OCI-LY3 (cell line): ENCODE measurements around the gene SLC25A21.

Experiments
- H2AFZ ChIP-seq: fragments of 200-600, 300-600 bp; shearing (Covaris generic); 2 replicates; pipeline ENCODE4 v1.6.0; 2014; ENCODE audit warnings: antibody characterized with exemption, low read depth, low read length
- H3K27ac ChIP-seq: fragments of 200-600, 300-600 bp; sonication (generic); 2 replicates; pipeline ENCODE4 v1.5.1; 2014; ENCODE audit warnings: mild to moderate bottlenecking, low read length, moderate library complexity, mixed read lengths
- H3K27me3 ChIP-seq: fragments of 200-600, 300-600 bp; sonication (generic); 2 replicates; pipeline ENCODE4 v1.6.1; 2014; ENCODE audit warnings: low read depth, low read length, mixed read lengths
- H3K36me3 ChIP-seq: fragments of 200-600, 300-600 bp; sonication (generic); replicated peaks from 2 replicates; pipeline ENCODE3; 2014; ENCODE audit warnings: low read depth, low read length, mixed read lengths
- H3K4me1 ChIP-seq: fragments of 300-600, 200-600 bp; sonication (generic); 2 replicates; pipeline ENCODE4 v1.6.1; 2014; ENCODE audit warnings: low read length, mixed read lengths
- H3K4me2 ChIP-seq: fragments of 200-600, 300-600 bp; sonication (generic); 2 replicates; pipeline ENCODE4 v1.6.1; 2014; ENCODE audit warnings: low read length, mixed read lengths
- H3K4me3 ChIP-seq: fragments of 300-600, 200-600 bp; sonication (generic); 2 replicates; pipeline ENCODE4 v1.5.1; 2014; ENCODE audit warnings: antibody characterized with exemption, mild to moderate bottlenecking, low read length, moderate library complexity
- H3K79me2 ChIP-seq: fragments of 300-600, 200-600 bp; shearing (Covaris generic); 2 replicates; pipeline ENCODE4 v1.6.1; 2014; ENCODE audit warnings: mild to moderate bottlenecking, low read length, mixed read lengths
- H3K9ac ChIP-seq: fragments of 300-600, 200-600 bp; shearing (Covaris generic); 2 replicates; pipeline ENCODE4 v1.6.0; 2014; ENCODE audit warnings: mild to moderate bottlenecking, low read length, moderate library complexity
- H3K9me3 ChIP-seq: fragments of 200-600, 300-600 bp; shearing (Covaris generic); 2 replicates; pipeline ENCODE4 v1.6.1; 2014; ENCODE audit warnings: low read length, mixed read lengths; ENCODE audit not compliant: insufficient read depth
- H4K20me1 ChIP-seq: fragments of 200-600, 300-600 bp; sonication (generic); 2 replicates; pipeline ENCODE4 v1.6.1; 2016; ENCODE audit warnings: low read length, mixed read lengths; ENCODE audit not compliant: insufficient read depth
- CTCF ChIP-seq: fragments of 200-600, 300-600 bp; sonication (generic); IDR thresholded peaks from 2 replicates; pipeline ENCODE4 v1.5.1; 2014; ENCODE audit warnings: antibody characterized with exemption, low read length, low read depth
- EZH2phosphoT487 ChIP-seq: fragments of 200-600 bp; shearing (Covaris generic); IDR thresholded peaks from 2 replicates; pipeline ENCODE4 v1.6.1; 2018; ENCODE audit warnings: antibody characterized with exemption, mixed run types, low read depth

Gene SLC25A21

GRCh38 chr14:36767603-36768281 lies 404.7 kb downstream of the SLC25A21 start:
- H2AFZ ChIP-seq, result no peak overlapping the region
- no peak overlapping the region for H3K4me3 ChIP-seq
- H3K27me3 ChIP-seq, result no peaks in the 10 kb centered on the region
- peaks cover 3% of the 10 kb centered on the region for H3K4me1 ChIP-seq
- no peaks in the 10 kb centered on the region for H4K20me1 ChIP-seq
- H3K9ac ChIP-seq, result no peak overlapping the region
- H3K36me3 ChIP-seq, result no peaks in the 10 kb centered on the region
- no peaks in the 10 kb centered on the region for H3K9me3 ChIP-seq
- no peak overlapping the region for H3K27ac ChIP-seq
- H3K4me2 ChIP-seq, result no peak overlapping the region
- TF ChIP-seq EZH2phosphoT487 (no peak), CTCF (no peak)
- H3K79me2 ChIP-seq, result no peaks in the 10 kb centered on the region

- no peak overlapping the region for H3K4me2 ChIP-seq
- no peaks in the 10 kb centered on the region for H3K27me3 ChIP-seq
- no peak overlapping the region for H3K4me3 ChIP-seq
- no peak for TF ChIP-seq CTCF
- TF ChIP-seq EZH2phosphoT487, result no peak
- H3K4me1 ChIP-seq, result no peaks in the 10 kb centered on the region
- H3K9me3 ChIP-seq, result no peaks in the 10 kb centered on the region
- H3K79me2 ChIP-seq, result no peaks in the 10 kb centered on the region
- H3K9ac ChIP-seq, result no peak overlapping the region
- H3K36me3 ChIP-seq, result no peaks in the 10 kb centered on the region
- no peak overlapping the region; the same call in 1 of the 2 replicates for H2AFZ ChIP-seq
- no peak overlapping the region for H3K27ac ChIP-seq
- H4K20me1 ChIP-seq, result no peaks in the 10 kb centered on the region
Observed at GRCh38 chr14:36766974-36767373, 405.4 kb downstream of the SLC25A21 start.

GRCh38 chr14:36757734-36758601 lies 414.4 kb downstream of the SLC25A21 start:
- no peak overlapping the region for H2AFZ ChIP-seq
- H3K27ac ChIP-seq, result no peak overlapping the region
- H4K20me1 ChIP-seq, result no peaks in the 10 kb centered on the region
- 0 out of 2 replicates have a peak, but pooled peaks cover under 1% of the 10 kb centered on the region for H3K9me3 ChIP-seq
- no peak overlapping the region for H3K4me2 ChIP-seq
- H3K4me1 ChIP-seq, result no peaks in the 10 kb centered on the region
- H3K9ac ChIP-seq, result no peak overlapping the region
- H3K36me3 ChIP-seq, result no peaks in the 10 kb centered on the region
- no peaks in the 10 kb centered on the region for H3K79me2 ChIP-seq
- TF ChIP-seq EZH2phosphoT487 (no peak), CTCF (no peak)
- H3K4me3 ChIP-seq, result no peak overlapping the region
- H3K27me3 ChIP-seq, result no peaks in the 10 kb centered on the region

GRCh38 chr14:36756226-36756625 lies 416.2 kb downstream of the SLC25A21 start:
- H3K4me3 ChIP-seq, result no peak overlapping the region
- no peaks in the 10 kb centered on the region for H3K27me3 ChIP-seq
- H3K36me3 ChIP-seq, result no peaks in the 10 kb centered on the region
- no peak for TF ChIP-seq CTCF
- no peak for TF ChIP-seq EZH2phosphoT487
- no peaks in the 10 kb centered on the region for H4K20me1 ChIP-seq
- no peak overlapping the region for H2AFZ ChIP-seq
- no peaks in the 10 kb centered on the region for H3K79me2 ChIP-seq
- 0 out of 2 replicates have a peak, but pooled peaks cover 4% of the 10 kb centered on the region for H3K9me3 ChIP-seq
- no peak overlapping the region for H3K4me2 ChIP-seq
- H3K27ac ChIP-seq, result no peak overlapping the region
- no peak overlapping the region for H3K9ac ChIP-seq
- H3K4me1 ChIP-seq, result no peaks in the 10 kb centered on the region
